HG02852 (cell line): ENCODE data around the gene ITFG1.
"Not testable (repeated sequence)": the region's sequence is repeated elsewhere in the genome, so short reads cannot be mapped to it uniquely, and the experiment has no call there.

Experiments
- ATAC-seq: cut with Tn5 transposase; IDR thresholded peaks from one replicate; pipeline ENCODE4 v1.9.1; 2021; ENCODE audit warnings: mild to moderate bottlenecking, moderate library complexity; ENCODE audit not compliant: unreplicated experiment

Gene ITFG1

GRCh38 chr16:47473792-47474191 is 12.9 kb upstream of the ITFG1 start:
- no peak for ATAC-seq

GRCh38 chr16:47473004-47473403 is 12.1 kb upstream of the ITFG1 start:
- not testable (repeated sequence) for ATAC-seq

GRCh38 chr16:47470810-47471209 is 9.9 kb upstream of the ITFG1 start:
- ATAC-seq, result no peak

GRCh38 chr16:47470211-47470610 is 9.3 kb upstream of the ITFG1 start:
- ATAC-seq, result no peak

GRCh38 chr16:47469227-47469626 is 8.4 kb upstream of the ITFG1 start:
- no peak for ATAC-seq

GRCh38 chr16:47468070-47468689 is 7.3 kb upstream of the ITFG1 start:
- ATAC-seq, result not testable (repeated sequence)

GRCh38 chr16:47467501-47467900 is 6.6 kb upstream of the ITFG1 start:
- no peak for ATAC-seq

- no peak for ATAC-seq
Observed at GRCh38 chr16:47465919-47466630, 5.2 kb upstream of the ITFG1 start.

- ATAC-seq, result no peak
Observed at GRCh38 chr16:47463771-47464624, 3.1 kb upstream of the ITFG1 start.

GRCh38 chr16:47461598-47462266 is 869 bp upstream of the ITFG1 start:
- ATAC-seq, result no peak

GRCh38 chr16:47460359-47460710 is 528 bp downstream of the ITFG1 start:
- ATAC-seq, result no peak

- ATAC-seq, result no peak
Observed at GRCh38 chr16:47459603-47460002, 1.3 kb downstream of the ITFG1 start.

- ATAC-seq, result no peak
Observed at GRCh38 chr16:47458331-47458730, 2.5 kb downstream of the ITFG1 start.

- ATAC-seq, result no peak
Observed at GRCh38 chr16:47449788-47450187, 11.1 kb downstream of the ITFG1 start.

GRCh38 chr16:47448830-47449575 is 11.9 kb downstream of the ITFG1 start:
- no peak for ATAC-seq

GRCh38 chr16:47446431-47446830 is 14.4 kb downstream of the ITFG1 start:
- ATAC-seq, result no peak

- ATAC-seq, result not testable (repeated sequence)
Observed at GRCh38 chr16:47442884-47443283, 18.0 kb downstream of the ITFG1 start.

- not testable (repeated sequence) for ATAC-seq
Observed at GRCh38 chr16:47440066-47440465, 20.8 kb downstream of the ITFG1 start.

GRCh38 chr16:47434274-47434673 is 26.6 kb downstream of the ITFG1 start:
- ATAC-seq, result not testable (repeated sequence)

- ATAC-seq, result no peak
Observed at GRCh38 chr16:47431960-47432359, 28.9 kb downstream of the ITFG1 start.

GRCh38 chr16:47426806-47427205 is 34.1 kb downstream of the ITFG1 start:
- no peak for ATAC-seq
